ENCODE measurements around the gene PCDHGA7.
"Not testable (repeated sequence)": the region's sequence is repeated elsewhere in the genome, so short reads cannot be mapped to it uniquely, and the experiment has no call there.

PCDHGA7 gene

DNA sequence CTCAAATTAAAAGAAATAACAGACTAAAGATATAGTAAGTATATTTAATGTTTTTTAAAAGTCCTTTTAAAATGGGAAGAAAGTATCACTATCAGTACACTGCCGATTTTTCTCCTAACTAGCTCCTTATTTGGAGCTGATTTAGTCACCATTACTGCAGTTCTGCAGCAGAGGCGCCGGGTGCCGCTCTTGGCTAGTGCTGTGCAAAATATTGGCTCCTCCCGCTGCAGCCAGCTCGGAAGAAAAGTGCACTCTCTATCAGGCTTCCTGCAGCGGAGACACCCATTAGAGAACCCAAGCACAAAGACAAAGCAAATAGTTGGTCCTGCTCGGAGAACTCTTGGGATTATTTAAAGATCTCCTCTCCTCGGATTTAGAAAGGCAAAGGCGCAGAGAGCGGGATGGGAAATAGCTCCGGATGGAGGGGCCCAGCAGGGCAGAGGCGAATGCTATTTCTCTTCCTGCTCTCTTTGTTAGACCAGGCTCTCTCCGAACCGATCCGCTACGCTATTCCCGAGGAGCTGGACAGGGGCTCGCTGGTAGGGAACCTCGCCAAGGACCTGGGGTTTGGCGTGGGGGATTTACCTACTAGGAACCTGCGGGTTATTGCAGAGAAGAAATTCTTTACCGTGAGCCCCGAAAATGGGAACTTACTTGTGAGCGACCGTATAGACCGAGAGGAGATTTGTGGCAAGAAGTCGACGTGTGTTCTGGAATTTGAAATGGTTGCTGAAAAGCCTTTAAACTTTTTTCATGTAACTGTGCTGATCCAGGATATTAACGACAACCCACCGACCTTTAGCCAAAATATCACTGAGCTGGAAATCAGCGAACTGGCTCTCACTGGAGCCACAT, 12.3 kb upstream of the PCDHGA7 start, which contains the start of gene PCDHGB3:
Gene PCDHGB3 (plus strand): TSS at position 249 of the 855 bp plus-strand sequence. CDS start 153 bp downstream, at position 402.
- no peak for DNase-seq

GRCh38 chr5:141371572-141372475, 10.7 kb upstream of the PCDHGA7 start:
- no peak for DNase-seq

DNA sequence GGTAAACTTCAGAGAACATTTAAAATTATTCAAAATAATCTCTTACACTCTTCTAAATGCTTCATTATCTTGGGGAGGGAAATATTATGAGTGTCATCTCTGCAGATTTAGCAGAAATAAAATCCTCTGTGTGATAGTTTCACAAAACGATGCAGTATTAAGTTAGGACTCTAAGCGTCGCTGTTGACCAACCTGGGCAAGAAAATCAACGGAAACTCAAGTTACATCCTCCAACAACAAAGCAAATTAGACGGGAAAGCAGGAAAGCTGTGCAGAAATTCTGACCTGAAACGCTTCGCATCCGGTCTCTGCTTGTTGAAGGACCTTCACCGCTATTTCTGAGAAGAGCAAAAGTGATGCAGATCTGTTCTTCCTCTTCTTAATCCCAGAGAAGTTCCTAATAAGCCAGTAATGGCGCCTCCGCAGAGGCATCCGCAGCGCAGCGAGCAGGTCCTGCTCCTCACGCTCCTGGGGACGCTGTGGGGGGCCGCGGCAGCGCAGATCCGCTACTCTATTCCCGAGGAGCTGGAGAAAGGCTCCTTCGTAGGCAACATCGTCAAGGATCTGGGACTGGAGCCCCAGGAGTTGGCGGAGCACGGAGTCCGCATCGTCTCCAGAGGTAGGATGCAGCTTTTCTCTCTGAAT, 8.7 kb upstream of the PCDHGA7 start, which contains the start of gene PCDHGA6:
Gene PCDHGA6 (plus strand): TSS at position 219 of the 645 bp plus-strand sequence. CDS start 193 bp downstream, at position 412.
- DNase-seq: no peak

GRCh38 chr5:141374627-141375026, 7.9 kb upstream of the PCDHGA7 start:
- no peak for DNase-seq

DNA sequence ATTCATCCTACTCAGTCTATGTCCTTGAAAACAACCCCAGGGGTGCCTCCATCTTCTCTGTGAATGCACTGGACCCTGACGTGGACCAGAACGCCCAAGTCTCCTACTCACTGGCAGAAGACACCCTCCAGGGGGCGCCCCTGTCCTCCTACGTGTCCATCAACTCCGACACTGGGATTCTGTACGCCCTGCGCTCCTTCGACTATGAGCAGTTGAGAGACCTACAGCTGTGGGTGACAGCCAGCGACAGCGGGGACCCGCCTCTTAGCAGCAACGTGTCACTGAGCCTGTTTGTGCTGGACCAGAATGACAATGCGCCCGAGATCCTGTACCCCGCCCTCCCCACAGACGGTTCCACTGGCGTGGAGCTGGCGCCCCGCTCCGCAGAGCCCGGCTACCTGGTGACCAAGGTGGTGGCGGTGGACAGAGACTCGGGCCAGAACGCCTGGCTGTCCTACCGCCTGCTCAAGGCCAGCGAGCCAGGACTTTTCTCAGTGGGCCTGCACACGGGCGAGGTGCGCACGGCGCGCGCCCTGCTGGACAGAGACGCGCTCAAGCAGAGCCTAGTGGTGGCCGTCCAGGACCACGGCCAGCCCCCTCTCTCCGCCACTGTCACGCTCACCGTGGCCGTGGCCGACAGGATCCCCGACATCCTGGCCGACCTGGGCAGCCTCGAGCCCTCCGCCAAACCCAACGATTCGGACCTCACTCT, 6.9 kb upstream of the PCDHGA7 start:
- not testable (repeated sequence) for DNase-seq

DNA sequence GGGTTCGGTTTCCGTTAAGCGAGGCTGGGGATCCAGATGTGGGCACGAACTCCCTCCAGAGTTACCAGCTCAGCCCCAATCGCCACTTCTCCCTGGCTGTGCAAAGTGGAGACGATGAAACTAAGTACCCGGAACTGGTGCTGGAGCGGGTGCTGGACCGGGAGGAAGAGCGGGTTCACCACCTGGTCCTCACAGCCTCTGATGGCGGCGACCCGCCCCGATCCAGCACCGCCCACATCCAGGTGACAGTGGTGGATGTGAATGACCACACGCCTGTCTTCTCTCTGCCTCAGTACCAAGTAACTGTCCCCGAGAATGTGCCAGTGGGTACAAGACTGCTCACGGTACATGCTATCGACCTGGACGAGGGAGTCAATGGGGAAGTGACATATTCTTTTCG, 803 bp downstream of the PCDHGA7 start:
- no peak for DNase-seq

DNA sequence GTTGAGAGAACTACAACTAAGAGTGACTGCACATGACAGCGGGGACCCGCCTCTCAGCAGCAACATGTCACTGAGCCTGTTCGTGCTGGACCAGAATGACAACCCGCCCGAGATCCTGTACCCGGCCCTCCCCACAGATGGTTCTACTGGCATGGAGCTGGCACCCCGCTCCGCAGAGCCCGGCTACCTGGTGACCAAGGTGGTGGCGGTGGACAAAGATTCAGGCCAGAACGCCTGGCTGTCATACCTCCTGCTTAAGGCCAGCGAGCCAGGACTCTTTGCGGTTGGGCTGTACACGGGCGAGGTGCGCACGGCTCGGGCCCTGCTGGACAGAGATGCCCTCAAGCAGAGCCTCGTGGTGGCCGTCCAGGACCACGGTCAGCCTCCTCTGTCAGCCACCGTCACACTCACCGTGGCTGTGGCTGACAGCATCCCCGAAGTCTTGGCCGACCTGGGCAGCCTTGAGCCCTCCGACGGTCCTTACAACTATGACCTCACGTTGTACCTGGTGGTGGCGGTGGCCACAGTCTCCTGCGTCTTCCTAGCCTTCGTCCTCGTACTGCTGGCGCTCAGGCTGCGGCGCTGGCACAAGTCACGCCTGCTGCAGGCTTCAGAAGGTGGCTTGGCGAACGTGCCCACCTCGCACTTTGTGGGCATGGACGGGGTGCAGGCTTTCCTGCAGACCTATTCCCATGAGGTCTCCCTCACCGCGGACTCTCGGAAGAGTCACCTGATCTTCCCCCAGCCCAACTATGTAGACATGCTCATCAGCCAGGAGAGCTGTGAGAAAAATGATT, 2.1 kb downstream of the PCDHGA7 start:
- DNase-seq: no peak

DNA sequence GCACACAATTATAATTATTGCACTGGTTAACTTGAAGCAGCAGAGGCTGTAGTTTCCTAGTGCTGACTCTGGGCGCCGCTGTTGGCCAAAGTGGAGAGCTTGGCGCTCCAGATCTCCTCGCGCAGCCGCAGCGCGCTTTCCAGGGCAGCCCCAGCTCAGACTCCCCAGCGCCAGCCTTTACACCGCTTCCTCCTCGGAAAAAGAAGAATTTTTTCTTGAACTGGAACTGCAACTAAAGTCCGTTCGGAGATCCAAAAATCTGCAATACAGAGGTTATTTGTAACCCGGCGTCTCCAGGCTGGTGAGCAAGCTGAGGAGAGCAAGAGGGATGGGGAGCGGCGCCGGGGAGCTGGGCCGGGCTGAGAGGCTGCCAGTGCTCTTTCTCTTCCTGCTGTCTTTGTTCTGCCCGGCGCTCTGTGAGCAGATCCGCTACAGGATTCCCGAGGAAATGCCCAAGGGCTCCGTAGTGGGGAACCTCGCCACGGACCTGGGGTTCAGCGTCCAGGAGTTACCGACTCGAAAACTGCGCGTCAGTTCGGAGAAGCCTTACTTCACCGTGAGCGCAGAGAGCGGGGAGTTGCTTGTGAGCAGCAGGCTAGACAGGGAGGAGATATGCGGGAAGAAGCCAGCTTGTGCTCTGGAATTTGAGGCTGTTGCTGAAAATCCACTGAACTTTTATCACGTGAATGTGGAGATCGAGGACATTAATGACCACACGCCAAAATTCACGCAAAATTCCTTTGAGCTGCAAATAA, 5.2 kb downstream of the PCDHGA7 start, which contains the start of gene PCDHGB4:
Gene PCDHGB4 (plus strand): TSS at position 142 of the 755 bp plus-strand sequence. CDS start 187 bp downstream, at position 329.
- DNase-seq: not testable (repeated sequence)

- no peak for DNase-seq
These were observed 6.1 kb downstream of the PCDHGA7 start for GRCh38 chr5:141388661-141389060.

GRCh38 chr5:141389153-141390042, 6.9 kb downstream of the PCDHGA7 start:
- DNase-seq: no peak

DNA sequence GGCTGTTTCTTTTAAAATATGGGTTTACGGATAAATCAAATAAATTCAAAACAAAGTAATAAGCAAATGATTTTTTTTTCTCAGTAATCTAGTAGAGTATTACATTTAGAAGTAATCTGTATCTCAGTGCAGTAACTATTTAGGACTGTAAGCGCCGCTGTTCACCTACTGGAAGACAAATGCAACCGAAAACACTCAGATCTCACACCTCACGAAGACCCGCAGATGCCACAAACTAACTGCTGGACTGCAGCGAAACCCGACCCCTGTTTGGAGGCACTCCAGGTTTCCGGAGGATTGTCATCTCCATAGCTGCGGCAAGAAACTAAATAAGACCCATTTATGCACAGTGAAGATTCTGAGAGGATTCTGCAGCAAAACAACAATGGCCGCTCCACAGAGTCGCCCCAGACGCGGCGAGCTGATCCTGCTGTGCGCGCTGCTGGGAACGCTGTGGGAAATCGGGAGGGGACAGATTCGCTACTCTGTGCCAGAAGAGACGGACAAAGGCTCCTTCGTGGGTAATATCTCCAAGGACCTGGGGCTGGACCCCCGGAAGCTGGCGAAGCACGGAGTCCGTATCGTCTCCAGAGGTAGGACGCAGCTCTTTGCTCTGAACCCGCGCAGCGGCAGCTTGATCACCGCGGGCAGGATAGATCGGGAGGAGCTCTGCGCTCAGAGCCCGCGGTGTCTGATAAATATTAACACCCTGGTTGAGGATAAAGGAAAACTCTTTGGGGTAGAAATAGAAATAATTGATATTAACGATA, 10.1 kb downstream of the PCDHGA7 start, which contains the start of gene PCDHGA8:
Gene PCDHGA8 (plus strand): TSS at position 205 of the 770 bp plus-strand sequence. CDS start 181 bp downstream, at position 386.
- no peak for DNase-seq

DNA sequence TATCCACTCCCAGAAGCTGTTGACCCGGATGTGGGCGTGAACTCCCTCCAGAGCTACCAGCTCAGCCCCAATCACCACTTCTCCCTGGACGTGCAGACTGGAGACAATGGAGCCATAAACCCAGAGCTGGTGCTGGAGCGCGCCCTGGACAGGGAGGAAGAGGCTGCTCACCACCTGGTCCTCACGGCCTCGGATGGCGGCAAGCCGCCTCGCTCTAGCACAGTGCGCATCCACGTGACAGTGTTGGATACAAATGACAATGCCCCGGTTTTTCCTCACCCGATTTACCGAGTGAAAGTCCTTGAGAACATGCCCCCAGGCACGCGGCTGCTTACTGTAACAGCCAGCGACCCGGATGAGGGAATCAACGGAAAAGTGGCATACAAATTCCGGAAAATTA, 10.7 kb downstream of the PCDHGA7 start:
- DNase-seq: no peak

DNA sequence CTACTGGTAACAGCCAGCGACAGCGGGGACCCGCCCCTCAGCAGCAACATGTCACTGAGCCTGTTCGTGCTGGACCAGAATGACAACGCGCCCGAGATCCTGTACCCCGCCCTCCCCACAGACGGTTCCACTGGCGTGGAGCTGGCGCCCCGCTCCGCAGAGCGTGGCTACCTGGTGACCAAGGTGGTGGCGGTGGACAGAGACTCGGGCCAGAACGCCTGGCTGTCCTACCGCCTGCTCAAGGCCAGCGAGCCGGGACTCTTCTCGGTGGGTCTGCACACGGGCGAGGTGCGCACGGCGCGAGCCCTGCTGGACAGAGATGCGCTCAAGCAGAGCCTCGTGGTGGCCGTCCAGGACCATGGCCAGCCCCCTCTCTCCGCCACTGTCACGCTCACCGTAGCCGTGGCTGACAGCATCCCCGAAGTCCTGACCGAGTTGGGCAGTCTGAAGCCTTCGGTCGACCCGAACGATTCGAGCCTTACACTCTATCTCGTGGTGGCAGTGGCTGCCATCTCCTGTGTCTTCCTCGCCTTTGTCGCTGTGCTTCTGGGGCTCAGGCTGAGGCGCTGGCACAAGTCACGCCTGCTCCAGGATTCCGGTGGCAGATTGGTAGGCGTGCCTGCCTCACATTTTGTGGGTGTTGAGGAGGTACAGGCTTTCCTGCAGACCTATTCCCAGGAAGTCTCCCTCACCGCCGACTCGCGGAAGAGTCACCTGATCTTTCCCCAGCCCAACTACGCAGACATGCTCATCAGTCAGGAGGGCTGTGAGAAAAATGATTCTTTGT, 12.1 kb downstream of the PCDHGA7 start:
- not testable (repeated sequence) for DNase-seq

DNA sequence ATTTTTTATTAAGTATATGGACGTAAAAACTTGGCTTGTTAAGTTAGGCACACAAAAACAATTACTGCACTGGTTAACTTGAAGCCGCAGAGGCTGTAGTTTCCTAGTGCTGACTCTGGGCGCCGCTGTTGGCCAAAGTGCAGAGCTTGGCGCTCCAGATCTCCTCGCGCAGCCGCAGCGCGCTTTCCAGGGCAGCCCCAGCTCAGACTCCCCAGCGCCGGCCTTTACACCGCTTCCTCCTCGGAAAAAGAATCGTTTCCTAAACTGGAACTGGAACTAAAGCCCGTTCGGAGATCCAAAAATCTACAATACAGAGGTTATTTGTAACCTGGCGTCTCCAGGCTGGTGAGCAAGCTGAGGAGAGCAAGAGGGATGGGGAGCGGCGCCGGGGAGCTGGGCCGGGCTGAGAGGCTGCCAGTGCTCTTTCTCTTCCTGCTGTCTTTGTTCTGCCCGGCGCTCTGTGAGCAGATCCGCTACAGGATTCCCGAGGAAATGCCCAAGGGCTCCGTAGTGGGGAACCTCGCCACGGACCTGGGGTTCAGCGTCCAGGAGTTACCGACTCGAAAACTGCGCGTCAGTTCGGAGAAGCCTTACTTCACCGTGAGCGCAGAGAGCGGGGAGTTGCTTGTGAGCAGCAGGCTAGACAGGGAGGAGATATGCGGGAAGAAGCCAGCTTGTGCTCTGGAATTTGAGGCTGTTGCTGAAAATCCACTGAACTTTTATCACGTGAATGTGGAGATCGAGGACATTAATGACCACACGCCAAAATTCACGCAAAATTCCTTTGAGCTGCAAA, 15.4 kb downstream of the PCDHGA7 start, which contains the start of gene PCDHGB5:
Gene PCDHGB5 (plus strand): TSS at position 192 of the 796 bp plus-strand sequence. CDS start 181 bp downstream, at position 373.
- not testable (repeated sequence) for DNase-seq

DNA sequence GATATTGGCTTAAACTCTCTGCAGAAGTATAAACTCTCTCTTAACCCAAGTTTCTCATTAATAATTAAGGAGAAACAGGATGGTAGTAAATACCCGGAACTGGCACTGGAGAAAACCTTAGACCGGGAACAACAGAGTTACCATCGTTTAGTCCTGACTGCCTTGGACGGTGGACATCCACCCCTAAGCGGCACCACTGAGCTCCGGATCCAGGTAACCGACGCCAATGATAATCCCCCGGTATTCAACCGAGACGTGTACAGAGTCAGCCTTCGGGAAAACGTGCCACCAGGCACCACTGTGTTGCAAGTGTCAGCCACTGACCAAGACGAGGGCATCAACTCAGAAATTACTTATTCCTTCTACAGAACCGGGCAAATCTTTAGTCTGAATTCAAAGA, 16.1 kb downstream of the PCDHGA7 start:
- DNase-seq: no peak

GRCh38 chr5:141399555-141400258, 17.2 kb downstream of the PCDHGA7 start:
- no peak for DNase-seq
